A549 treated with DMSO at 1 μM for 4 hours (cell line): Measurements from ENCODE around the gene MTHFSD. TPM values are rescaled to one million over a fixed set of nuclear protein-coding genes. Genes with fewer than 3 reads are reported as not detected.

Experiments
- total RNA-seq: library from RNA; stranded (reverse); fragments of 200-300 nt; extraction: Qiagen RNA extraction; gene quantifications from 5 replicates; pipeline ENCODE4 v1.2.3, GENCODE V29; 2022; ENCODE audit warnings: low read depth

Gene MTHFSD
- total RNA-seq = 10.1 to 12.3 TPM (median 11.9 TPM) in 5 replicates

GRCh38 chr16:86554917-86555703 lies at the start of gene MTHFSD:
Gene MTHFSD (minus strand): TSS chr16:86555235. CDS start chr16:86555184, 51 bp downstream.

GRCh38 chr16:86578061-86578599 lies 23.1 kb upstream of the MTHFSD start, which contains the start of gene FOXL1:
Gene FOXL1 (plus strand): TSS chr16:86578549. CDS start chr16:86578724, 175 bp downstream.

GRCh38 chr16:86566601-86566965 lies 11.5 kb upstream of the MTHFSD start, which contains the start of gene FOXC2:
Gene FOXC2 (plus strand): TSS chr16:86566829. CDS start chr16:86567336, 507 bp downstream.

GRCh38 chr16:86510465-86511261 lies 44.4 kb downstream of the MTHFSD start, which contains the start of gene FOXF1:
Gene FOXF1 (plus strand): TSS chr16:86510527. CDS start chr16:86510570, 43 bp downstream.

Other genes starting within 250 kb of the MTHFSD start
- not detected in 5 replicates for gene FOXF1, start 44.7 kb downstream of the MTHFSD start, total RNA-seq
- 1.7 to 2.1 TPM (median 2.0 TPM) in 5 replicates for gene FOXC2, start 11.6 kb upstream of the MTHFSD start, total RNA-seq
- 0.67 to 1.3 TPM (median 0.86 TPM) in 5 replicates for gene FOXL1, start 23.3 kb upstream of the MTHFSD start, total RNA-seq